Endothelial cell of umbilical vein (primary cell): ENCODE results near the gene P2RX3. TPM values are rescaled to one million over a fixed set of nuclear protein-coding genes. Genes with fewer than 3 reads are reported as not detected.

Experiments
- BruUV-seq: library from RNA; stranded (reverse); fragments of 400-500 nt; replicated peaks from 2 replicates; lab custom pipeline; 2021; lab: Mats Ljungman, UMichigan
- CTCF ChIA-PET: fragments of 300-600, 350-600 bp; sonication (Branson Sonifier 250); formaldehyde crosslinking; loops from one replicate; lab custom pipeline; 2021; ENCODE audit warnings: antibody characterized with exemption, inconsistent platforms; lab: Charles Lee
- POLR2A ChIA-PET: fragments of 300-600, 350-600 bp; sonication (Branson Sonifier 250); formaldehyde crosslinking; loops from one replicate; lab custom pipeline; 2021; ENCODE audit warnings: antibody characterized with exemption, inconsistent platforms; lab: Charles Lee
- DNase-seq: peaks from one replicate; pipeline ENCODE4 v3.0.0-alpha.2; 2011; ENCODE audit warnings: low read depth, low spot score
- FAIRE-seq: peaks from 2 replicates; lab custom pipeline; 2011; peaks lifted over from hg19 to GRCh38; lab: Jason Lieb, UNC
- H2AFZ ChIP-seq: 2 replicates; pipeline ENCODE4 v1.6.0; 2012; ENCODE audit warnings: low read depth, low read length, control low read depth, inconsistent platforms
- H3K27ac ChIP-seq: 2 replicates; pipeline ENCODE4 v1.5.1; 2011; ENCODE audit warnings: low read depth, mild to moderate bottlenecking, control low read depth, low read length, moderate library complexity; ENCODE audit not compliant: insufficient read depth
- H3K27me3 ChIP-seq, 2 experiments: 2 replicates each; pipeline versions ENCODE4 v1.6.0 to v1.6.1; 2011; ENCODE audit warnings: low read length in 2 of 2, mixed read lengths in 1 of 2; ENCODE audit not compliant: control insufficient read depth in 2 of 2, insufficient read depth in 2 of 2
- H3K36me3 ChIP-seq, 2 experiments: 2 replicates in 1 of 2; 3 replicates in 1 of 2; pipeline ENCODE4 v1.5.1; 2011; ENCODE audit warnings: low read length in 2 of 2, mild to moderate bottlenecking in 1 of 2, moderate library complexity in 1 of 2; ENCODE audit not compliant: control insufficient read depth in 2 of 2, insufficient read depth in 2 of 2; ENCODE audit errors: extremely low read depth in 1 of 2
- H3K4me1 ChIP-seq: 3 replicates; pipeline ENCODE4 v1.5.1; 2011; ENCODE audit warnings: mild to moderate bottlenecking, low read length; ENCODE audit not compliant: control insufficient read depth, insufficient read depth; ENCODE audit errors: extremely low read depth
- H3K4me2 ChIP-seq: 2 replicates; pipeline ENCODE4 v1.6.1; 2011; ENCODE audit warnings: low read length, control low read depth, mixed read lengths; ENCODE audit not compliant: insufficient read depth
- H3K4me3 ChIP-seq, 3 experiments: fragments of 200-600 bp in 1 of 3; sonication (generic), shearing (Covaris generic) in 1 of 3; replicated peaks in 1 of 3; 2 replicates each; pipeline ENCODE4 v1.5.1; 2011 to 2016; ENCODE audit warnings: control low read depth in 3 of 3, low read length in 3 of 3, mild to moderate bottlenecking in 2 of 3, inconsistent platforms in 1 of 3, low read depth in 1 of 3, moderate library complexity in 1 of 3; ENCODE audit not compliant: insufficient read depth in 1 of 3
- H3K79me2 ChIP-seq: 2 replicates; pipeline ENCODE4 v1.6.0; 2012; ENCODE audit warnings: low read length, inconsistent platforms; ENCODE audit not compliant: control insufficient read depth, insufficient read depth
- H3K9ac ChIP-seq: replicated peaks from 2 replicates; pipeline ENCODE3; 2011; ENCODE audit warnings: low read length, control low read depth; ENCODE audit not compliant: insufficient read depth; ENCODE audit errors: extremely low read depth
- H3K9me1 ChIP-seq: replicated peaks from 3 replicates; pipeline ENCODE4 v1.6.0; 2011; ENCODE audit warnings: mild to moderate bottlenecking, low read length; ENCODE audit not compliant: control insufficient read depth, insufficient read depth; ENCODE audit errors: extremely low read depth
- H3K9me3 ChIP-seq: replicated peaks from 2 replicates; pipeline ENCODE4 v1.5.1; 2012; ENCODE audit warnings: low read length, inconsistent platforms; ENCODE audit not compliant: control insufficient read depth, insufficient read depth
- H4K20me1 ChIP-seq: replicated peaks from 2 replicates; pipeline ENCODE3; 2011; ENCODE audit warnings: mild to moderate bottlenecking, low read length; ENCODE audit not compliant: control insufficient read depth, insufficient read depth; ENCODE audit errors: extremely low read depth
- EZH2 ChIP-seq: IDR thresholded peaks from 2 replicates; pipeline ENCODE4 v1.6.1; 2012; ENCODE audit warnings: borderline replicate concordance, low read depth, mild to moderate bottlenecking, moderate library complexity, low read length, inconsistent platforms; ENCODE audit not compliant: severe bottlenecking
- FOS ChIP-seq: IDR thresholded peaks from 2 replicates; pipeline ENCODE4 v1.6.1; 2011; ENCODE audit warnings: mild to moderate bottlenecking, low read length, moderate library complexity, borderline replicate concordance; ENCODE audit not compliant: insufficient read depth
- GATA2 ChIP-seq: IDR thresholded peaks from 2 replicates; pipeline ENCODE4 v1.7.0; 2011; ENCODE audit warnings: low read depth, mild to moderate bottlenecking, moderate library complexity, mixed read lengths, low read length; ENCODE audit not compliant: insufficient read length, insufficient read depth
- JUN ChIP-seq: IDR thresholded peaks from 2 replicates; pipeline ENCODE4 v1.6.1; 2011; ENCODE audit warnings: borderline replicate concordance, low read depth; ENCODE audit not compliant: insufficient read length, insufficient read depth
- MYC ChIP-seq: IDR thresholded peaks from one replicate; pipeline ENCODE4 v1.6.1; 2011; ENCODE audit warnings: mild to moderate bottlenecking, low read depth, low read length
- POLR2A ChIP-seq: IDR thresholded peaks from 2 replicates; pipeline ENCODE4 v1.6.1; 2012; ENCODE audit warnings: low read depth, mild to moderate bottlenecking, control low read depth, low read length
- POLR2AphosphoS5 ChIP-seq: IDR thresholded peaks from 2 replicates; pipeline ENCODE4 v1.6.1; 2012; ENCODE audit warnings: low read depth, mild to moderate bottlenecking, control low read depth, low read length, moderate library complexity; ENCODE audit not compliant: insufficient read depth
- dilution Hi-C: fragments of 300-500 bp; cut with MboI; formaldehyde crosslinking; loops from one replicate; pipeline ENCODE4 v1.15.0; 2019; ENCODE audit warnings: low sequenced_read_pairs; ENCODE audit not compliant: extremely low pct_ligation_motif_present
- intact Hi-C: fragments of 100-400 bp; cut with micrococcal nuclease; formaldehyde crosslinking; loops from one replicate; pipeline ENCODE4 v1.10.0; 2022
- polyA plus RNA-seq, 4 experiments: library from polyadenylated mRNA; depleted of rRNA in 3 of 4; stranded (reverse) in 3 of 4; unstranded in 1 of 4; fragments of >200 nt; gene quantifications; 2 replicates each; pipeline versions ENCODE4 v1.2.1 to v1.2.3, GENCODE V29; 2011 to 2012; ENCODE audit warnings: missing spikeins in 1 of 4
- total RNA-seq: library from RNA; stranded (reverse); gene quantifications from 2 replicates; pipeline ENCODE4 v1.2.3, GENCODE V29; 2021
- TF ChIP-seq, protein P1 (sequence below), 2 donors: IDR thresholded peaks; 1 replicate in 1 of 2; 2 replicates in 1 of 2; pipeline ENCODE4 v1.5.1; 2011; ENCODE audit warnings: low read length in 2 of 2, mild to moderate bottlenecking in 2 of 2, moderate library complexity in 2 of 2, control low read depth in 1 of 2, inconsistent platforms in 1 of 2, low read depth in 1 of 2; ENCODE audit not compliant: insufficient read depth in 1 of 2; ENCODE audit errors: extremely low read depth in 1 of 2
- TF ChIP-seq, protein P2 (sequence below): IDR thresholded peaks from 2 replicates; pipeline ENCODE4 v1.6.1; 2011; ENCODE audit not compliant: insufficient read depth, insufficient read length

The P2RX3 gene
- total and polyA plus RNA-seq, 2 donors (not counting 3 experiments of a cell fraction or from before 2014, with no cell fraction given) = not detected

DNA sequence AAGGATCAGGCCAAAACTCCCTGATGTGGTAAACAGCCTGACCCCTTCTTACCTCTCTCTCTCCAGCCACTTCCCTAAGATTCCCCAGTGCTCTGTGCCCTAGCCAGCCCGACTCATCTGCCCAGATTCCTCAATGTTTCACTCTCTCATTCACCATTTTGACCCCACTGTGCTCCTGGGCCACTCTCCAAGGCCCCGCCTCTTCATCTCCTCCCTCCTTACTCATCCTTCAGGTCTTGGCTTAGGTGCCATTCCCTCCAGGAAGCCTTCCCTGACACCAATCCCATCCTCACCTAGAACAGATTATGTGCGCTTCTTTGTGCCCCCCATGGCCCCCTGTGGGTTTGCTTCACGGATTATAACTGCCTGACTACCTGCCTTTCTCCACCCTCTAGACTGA lies 75.5 kb downstream of the P2RX3 start:
- dilution Hi-C loops = no loop called here
- Histone ChIP-seq H2AFZ (no peak overlapping the region), H3K79me2 (no peaks in the 10 kb centered on the region), H3K36me3 (peaks cover 15 to 24% of the 10 kb centered on the region in 2 experiments), H3K9ac (no peak overlapping the region), H3K4me2 (no peak overlapping the region), H3K4me3 (no peak overlapping the region), H3K27ac (no peak overlapping the region), H3K9me3 (no peaks in the 10 kb centered on the region), H3K27me3 (no peaks in the 10 kb centered on the region), H3K4me1 (peaks cover 32% of the 10 kb centered on the region), H4K20me1 (no peaks in the 10 kb centered on the region), H3K9me1 (no peaks in the 10 kb centered on the region)
- FAIRE-seq (no peak), DNase-seq (no peak)
- BruUV-seq = no TSS peak
- no peak for TF ChIP-seq MYC
- no peak for TF ChIP-seq POLR2AphosphoS5
- TF ChIP-seq POLR2A = no peak
- TF ChIP-seq, protein P1, sequence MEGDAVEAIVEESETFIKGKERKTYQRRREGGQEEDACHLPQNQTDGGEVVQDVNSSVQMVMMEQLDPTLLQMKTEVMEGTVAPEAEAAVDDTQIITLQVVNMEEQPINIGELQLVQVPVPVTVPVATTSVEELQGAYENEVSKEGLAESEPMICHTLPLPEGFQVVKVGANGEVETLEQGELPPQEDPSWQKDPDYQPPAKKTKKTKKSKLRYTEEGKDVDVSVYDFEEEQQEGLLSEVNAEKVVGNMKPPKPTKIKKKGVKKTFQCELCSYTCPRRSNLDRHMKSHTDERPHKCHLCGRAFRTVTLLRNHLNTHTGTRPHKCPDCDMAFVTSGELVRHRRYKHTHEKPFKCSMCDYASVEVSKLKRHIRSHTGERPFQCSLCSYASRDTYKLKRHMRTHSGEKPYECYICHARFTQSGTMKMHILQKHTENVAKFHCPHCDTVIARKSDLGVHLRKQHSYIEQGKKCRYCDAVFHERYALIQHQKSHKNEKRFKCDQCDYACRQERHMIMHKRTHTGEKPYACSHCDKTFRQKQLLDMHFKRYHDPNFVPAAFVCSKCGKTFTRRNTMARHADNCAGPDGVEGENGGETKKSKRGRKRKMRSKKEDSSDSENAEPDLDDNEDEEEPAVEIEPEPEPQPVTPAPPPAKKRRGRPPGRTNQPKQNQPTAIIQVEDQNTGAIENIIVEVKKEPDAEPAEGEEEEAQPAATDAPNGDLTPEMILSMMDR (IDR thresholded peaks at IDR 0.05; ENCODE audit: extremely low read depth in 1 of 2, insufficient read depth in 1 of 2, low read depth in 1 of 2, low read length in 2 of 2) = no peak
- no peak for TF ChIP-seq JUN
- no peak for TF ChIP-seq FOS
- TF ChIP-seq EZH2 = no peak
- TF ChIP-seq, protein P2, sequence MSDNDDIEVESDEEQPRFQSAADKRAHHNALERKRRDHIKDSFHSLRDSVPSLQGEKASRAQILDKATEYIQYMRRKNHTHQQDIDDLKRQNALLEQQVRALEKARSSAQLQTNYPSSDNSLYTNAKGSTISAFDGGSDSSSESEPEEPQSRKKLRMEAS = no peak
- no peak for TF ChIP-seq GATA2
- CTCF ChIA-PET = interaction anchor here (1.2 kb wide), 1 partner anchor 11 kb away, joined by 8 read pairs; no protein-coding TSS in a partner anchor
- POLR2A ChIA-PET = interaction anchor here (0.7 kb wide), 1 partner anchor 981 kb away, joined by 5 read pairs; no protein-coding TSS in a partner anchor
- intact Hi-C loops = no loop called here
